GM19099 (cell line): Measurements from ENCODE around the gene CREM.

ENCODE experiments used
- POLR2A ChIP-seq: IDR thresholded peaks from 3 replicates; pipeline ENCODE4 v1.6.1; 2011; ENCODE audit warnings: low read depth; ENCODE audit not compliant: insufficient read length; ENCODE audit errors: extremely low read depth

CREM gene

GRCh38 chr10:35167342-35167741, 40.7 kb downstream of the CREM start:
- TF ChIP-seq POLR2A, result no peak

- no peak for TF ChIP-seq POLR2A
These were observed 45.5 kb downstream of the CREM start for GRCh38 chr10:35172146-35172545.

GRCh38 chr10:35172574-35172973, 45.9 kb downstream of the CREM start:
- TF ChIP-seq POLR2A, result no peak

- TF ChIP-seq POLR2A, result no peak
These were observed 51.7 kb downstream of the CREM start for GRCh38 chr10:35178331-35178730.

- TF ChIP-seq POLR2A, result no peak
These were observed 56.2 kb downstream of the CREM start for GRCh38 chr10:35182631-35183510.

- TF ChIP-seq POLR2A, result no peak
These were observed 58.0 kb downstream of the CREM start for GRCh38 chr10:35184527-35185171.

- peak; percentile 30 for TF ChIP-seq POLR2A
These were observed 58.8 kb downstream of the CREM start for GRCh38 chr10:35185260-35186034.

- no peak for TF ChIP-seq POLR2A
These were observed 62.3 kb downstream of the CREM start for GRCh38 chr10:35188954-35189353.

- no peak for TF ChIP-seq POLR2A
These were observed 64.9 kb downstream of the CREM start for GRCh38 chr10:35191523-35191922.

GRCh38 chr10:35192645-35193249, 66.1 kb downstream of the CREM start:
- TF ChIP-seq POLR2A, result no peak

- no peak for TF ChIP-seq POLR2A
These were observed 67.8 kb downstream of the CREM start for GRCh38 chr10:35194471-35194870.

GRCh38 chr10:35194906-35195305, 68.3 kb downstream of the CREM start:
- TF ChIP-seq POLR2A, result no peak

GRCh38 chr10:35195361-35196306, 69.0 kb downstream of the CREM start:
- TF ChIP-seq POLR2A, result peak; percentile 51

GRCh38 chr10:35200487-35200886, 73.8 kb downstream of the CREM start:
- no peak for TF ChIP-seq POLR2A
